HepG2 (cell line): ENCODE measurements around the gene STAM. TPM values are rescaled to one million over a fixed set of nuclear protein-coding genes. Genes with fewer than 3 reads are reported as not detected.

ENCODE experiments used
- ATAC-seq: fragments of 200-7000 bp; cut with Tn5 transposase; 3 replicates; pipeline ENCODE4 v1.9.1; 2020; ENCODE audit warnings: mild to moderate bottlenecking, moderate library complexity
- BruUV-seq: library from RNA; stranded (reverse); fragments of 400-500 nt; replicated peaks from 2 replicates; lab custom pipeline; 2021; lab: Mats Ljungman, UMichigan
- CTCF ChIA-PET: fragments of 300-600 bp; formaldehyde crosslinking; extraction: SDS; loops from one replicate; lab custom pipeline; 2021; ENCODE audit warnings: low total read pairs, inconsistent platforms, low intra/inter-chr PET ratio; lab: Yijun Ruan, JAX
- POLR2A ChIA-PET: fragments of 350-600 bp; sonication (Branson Sonifier 250); formaldehyde crosslinking; loops from one replicate; lab custom pipeline; 2020; ENCODE audit warnings: antibody characterized with exemption, inconsistent platforms; lab: Yijun Ruan, JAX
- DNase-seq: peaks from one replicate; pipeline ENCODE4 v3.0.0-alpha.2; 2015; ENCODE audit warnings: low spot score
- FAIRE-seq: peaks from 3 replicates; lab custom pipeline; 2011; peaks lifted over from hg19 to GRCh38; lab: Jason Lieb, UNC
- H2AFZ ChIP-seq: one replicate; pipeline ENCODE4 v1.6.1; 2011; ENCODE audit warnings: low read length, inconsistent platforms
- H3K27ac ChIP-seq: fragments of 300-600 bp; 3 replicates; pipeline ENCODE4 v1.8.0; 2011; ENCODE audit warnings: mixed run types, mild to moderate bottlenecking, mixed read lengths, low read length, inconsistent platforms; ENCODE audit not compliant: insufficient read depth; ENCODE audit errors: extremely low read length
- H3K27me3 ChIP-seq, 2 experiments: fragments of 200-600 bp in 1 of 2; 2 replicates in 1 of 2; 3 replicates in 1 of 2; pipeline versions ENCODE4 v1.6.0 to v1.8.0; 2011; ENCODE audit warnings: low read length in 2 of 2, mild to moderate bottlenecking in 2 of 2, moderate library complexity in 2 of 2, inconsistent platforms in 1 of 2; ENCODE audit not compliant: insufficient read depth in 2 of 2, control insufficient read depth in 1 of 2
- H3K36me3 ChIP-seq, 2 experiments: fragments of 200-600 bp in 1 of 2; replicated peaks in 1 of 2; 2 replicates in 1 of 2; 3 replicates in 1 of 2; pipeline versions ENCODE4 v1.5.1 to v1.8.0; 2011; ENCODE audit warnings: low read length in 2 of 2, inconsistent platforms in 1 of 2; ENCODE audit not compliant: insufficient read depth in 2 of 2, control insufficient read depth in 1 of 2
- H3K4me1 ChIP-seq: 2 replicates; pipeline ENCODE4 v1.5.1; 2012; ENCODE audit warnings: low read length, inconsistent platforms; ENCODE audit not compliant: insufficient read depth
- H3K4me2 ChIP-seq: 2 replicates; pipeline ENCODE4 v1.6.0; 2011; ENCODE audit warnings: low read depth, low read length, inconsistent platforms
- H3K4me3 ChIP-seq, 3 experiments: fragments of 200-600 bp in 1 of 3; sonication (generic), shearing (Covaris generic) in 1 of 3; replicated peaks in 1 of 3; 2 replicates each; pipeline ENCODE4 v1.5.1; 2011 to 2016; ENCODE audit warnings: low read length in 3 of 3, inconsistent platforms in 2 of 3, low read depth in 2 of 3, mild to moderate bottlenecking in 2 of 3, control low read depth in 1 of 3, mixed read lengths in 1 of 3; ENCODE audit not compliant: insufficient read depth in 1 of 3
- H3K79me2 ChIP-seq: one replicate; pipeline ENCODE4 v1.6.1; 2011; ENCODE audit warnings: low read length, inconsistent platforms; ENCODE audit not compliant: insufficient read depth
- H3K9ac ChIP-seq: 2 replicates; pipeline ENCODE4 v1.6.0; 2011; ENCODE audit warnings: mild to moderate bottlenecking, low read depth, low read length, inconsistent platforms; ENCODE audit not compliant: insufficient read depth
- H3K9me3 ChIP-seq: 2 replicates; pipeline ENCODE4 v1.5.1; 2012; ENCODE audit warnings: mild to moderate bottlenecking, low read length
- H4K20me1 ChIP-seq: 2 replicates; pipeline ENCODE4 v1.6.0; 2011; ENCODE audit warnings: inconsistent platforms, mild to moderate bottlenecking, low read length, moderate library complexity; ENCODE audit not compliant: insufficient read depth
- AKNA ChIP-seq: sonication (generic); formaldehyde crosslinking; IDR thresholded peaks from 2 replicates; pipeline ENCODE4 v1.4.0; 2020; ENCODE audit warnings: missing genetic modification reagents, borderline replicate concordance
- ARHGAP35 ChIP-seq: sonication (generic); formaldehyde crosslinking; IDR thresholded peaks from 2 replicates; pipeline ENCODE4 v1.9.0; 2022; ENCODE audit warnings: mild to moderate bottlenecking, inconsistent platforms, moderate library complexity, missing genetic modification reagents, borderline replicate concordance
- ATAD3A ChIP-seq: sonication (generic); formaldehyde crosslinking; IDR thresholded peaks from 2 replicates; pipeline ENCODE4 v1.4.0; 2020; ENCODE audit warnings: missing genetic modification reagents
- MED1 ChIP-seq: sonication (generic); formaldehyde crosslinking; IDR thresholded peaks from 2 replicates; pipeline ENCODE4 v1.4.0; 2020; ENCODE audit warnings: missing genetic modification reagents
- SUZ12 ChIP-seq: fragments of 150-350 bp; IDR thresholded peaks from 2 replicates; pipeline ENCODE4 v1.6.1; 2014; ENCODE audit warnings: low read depth, low read length
- TCF7L2 ChIP-seq: IDR thresholded peaks from 2 replicates; pipeline ENCODE4 v1.6.1; 2011; ENCODE audit warnings: mild to moderate bottlenecking, low read depth, low read length, moderate library complexity
- ZFP36L2 ChIP-seq: sonication (generic); formaldehyde crosslinking; IDR thresholded peaks from 2 replicates; pipeline ENCODE4 v1.4.0; 2020; ENCODE audit warnings: missing genetic modification reagents
- ZNF280D ChIP-seq: sonication (generic); formaldehyde crosslinking; IDR thresholded peaks from 2 replicates; pipeline ENCODE4 v1.5.1; 2020; ENCODE audit warnings: mild to moderate bottlenecking, missing genetic modification reagents
- ZNF629 ChIP-seq: sonication (generic); formaldehyde crosslinking; conservative IDR thresholded peaks from 2 replicates; pipeline ENCODE4 v1.5.0; 2020; ENCODE audit warnings: missing genetic modification reagents
- ZNF672 ChIP-seq: sonication (generic); formaldehyde crosslinking; IDR thresholded peaks from 2 replicates; pipeline ENCODE4 v1.8.1; 2022; ENCODE audit warnings: missing genetic modification reagents
- WGBS: methylation state at CpG from one replicate; pipeline ENCODE4 v1.1.6; 2017; ENCODE audit warnings: low lambda C conversion rate; 5-methylcytosine and 5-hydroxymethylcytosine counted together
- in situ Hi-C: cut with HindIII; loops from 2 replicates; pipeline ENCODE4 v1.10.0; 2017; ENCODE audit warnings: low pct_unique_long_range_greater_than_20kb; ENCODE audit not compliant: extremely low pct_ligation_motif_present
- intact Hi-C: fragments of 100-400 bp; cut with micrococcal nuclease; formaldehyde crosslinking; loops from one replicate; pipeline ENCODE4 v1.10.0; 2022; ENCODE audit not compliant: unreplicated experiment
- polyA plus RNA-seq, 8 experiments: library from polyadenylated mRNA; depleted of rRNA in 3 of 8; stranded (reverse) in 7 of 8; unstranded in 1 of 8; fragments of >200 nt; fragmentation: Illumina TruSeq in 4 of 8; extraction: Trizol in 4 of 8; gene quantifications; 2 replicates each; pipeline versions ENCODE4 v1.2.1 to v1.2.3, GENCODE V29; 2011 to 2016; ENCODE audit warnings: low read depth in 4 of 8, missing spikeins in 1 of 8, mixed read lengths in 1 of 8; ENCODE audit not compliant: insufficient read depth in 1 of 8
- total RNA-seq, 5 experiments: library from RNA; depleted of rRNA; stranded (reverse); fragments of >200 nt; fragmentation: Illumina TruSeq; extraction: Trizol; gene quantifications; 2 replicates each; pipeline ENCODE4 v1.2.3, GENCODE V29; 2016; ENCODE audit warnings: low read depth in 1 of 5

The STAM gene
- total and polyA plus RNA-seq, 2 of the 13 experiments (the other 11 are each of a cell fraction or from before 2014, with no cell fraction given): 19.5 to 25.1 TPM

GRCh38 chr10:17712053-17712452, 68.1 kb downstream of the STAM start:
- FAIRE-seq (no peak), DNase-seq (no peak), ATAC-seq (no peak)
- Histone ChIP-seq H3K4me1 (no peaks in the 10 kb centered on the region), H3K27me3 (no peaks in the 10 kb centered on the region), H3K9ac (no peak overlapping the region), H3K9me3 (no peaks in the 10 kb centered on the region), H3K4me3 (no peak overlapping the region), H2AFZ (no peak overlapping the region), H3K27ac (no peak overlapping the region), H3K79me2 (no peaks in the 10 kb centered on the region), H3K4me2 (no peak overlapping the region), H4K20me1 (no peaks in the 10 kb centered on the region), H3K36me3 (peaks cover 12 to 67% of the 10 kb centered on the region in 2 experiments)
- WGBS: 97% methylated on average over 5 of the region's 5 CpGs
- in situ Hi-C loops (no loop called here), intact Hi-C loops (no loop called here)
- ChIA-PET CTCF (no interaction called here), POLR2A (no interaction called here)
- BruUV-seq: no TSS peak
- TF ChIP-seq MED1 (CRISPR knock-in tag): no peak
- peak; percentile 59 for TF ChIP-seq ZNF629 (CRISPR knock-in tag)
- TF ChIP-seq ZFP36L2 (CRISPR knock-in tag): no peak

DNA sequence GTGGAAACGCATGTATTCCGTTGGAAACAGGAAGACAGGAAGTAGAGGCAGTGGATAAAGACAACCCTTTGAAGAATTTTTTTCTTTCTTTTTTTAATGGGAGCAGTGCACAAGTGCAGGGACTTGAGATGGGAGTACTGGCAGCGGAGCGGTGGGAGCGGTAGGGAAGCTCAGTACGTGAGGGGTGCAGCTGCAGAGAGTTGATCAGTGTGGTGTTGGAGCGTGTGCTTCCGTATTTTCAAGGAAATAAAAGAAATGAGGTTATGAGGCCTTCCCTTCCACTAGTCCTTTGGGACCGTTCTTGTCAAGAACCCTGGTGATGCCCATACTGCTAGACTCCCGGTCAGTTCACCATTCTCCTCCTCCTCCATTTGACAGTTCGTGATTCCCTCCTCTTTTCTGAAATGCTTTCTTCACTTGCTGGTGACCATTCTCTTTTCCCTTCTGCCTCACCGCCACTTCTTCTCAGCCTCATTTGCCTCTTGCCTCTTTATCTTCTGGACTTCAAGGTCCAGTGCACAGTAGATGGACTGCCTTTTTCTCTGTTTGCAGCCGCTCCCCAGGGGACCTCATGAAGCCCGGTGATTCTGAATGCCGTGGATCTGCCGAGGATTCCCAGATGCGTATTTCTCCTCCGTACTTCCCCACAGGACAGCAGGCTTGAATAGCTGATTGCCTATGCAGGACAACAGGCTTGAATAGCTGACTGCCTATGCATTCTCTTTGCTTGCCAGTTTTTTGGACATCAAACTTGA, 68.9 kb downstream of the STAM start:
- CTCF ChIA-PET: no interaction called here
- TF ChIP-seq ARHGAP35 (CRISPR knock-in tag) (no peak), ZNF280D (CRISPR knock-in tag) (no peak), TCF7L2 (no peak), ATAD3A (no peak), SUZ12 (no peak), AKNA (no peak), ZNF672 (CRISPR knock-in tag) (no peak)

More for the DNA sequence above, 68.9 kb downstream of the STAM start:
- ATAC-seq: no peak
- Histone ChIP-seq H4K20me1 (no peaks in the 10 kb centered on the region), H2AFZ (no peak overlapping the region), H3K4me1 (no peaks in the 10 kb centered on the region), H3K4me2 (no peak overlapping the region), H3K79me2 (no peaks in the 10 kb centered on the region), H3K9ac (no peak overlapping the region), H3K9me3 (no peaks in the 10 kb centered on the region), H3K36me3 (peaks cover 12 to 67% of the 10 kb centered on the region in 2 experiments), H3K27me3 (no peaks in the 10 kb centered on the region), H3K4me3 (no peak overlapping the region), H3K27ac (no peak overlapping the region)
- intact Hi-C loops (no loop called here), in situ Hi-C loops (no loop called here)
- FAIRE-seq: no peak
- no peak for DNase-seq
- POLR2A ChIA-PET: no interaction called here
- BruUV-seq: no TSS peak
- WGBS: 98% methylated on average over 18 of the region's 18 CpGs
